Osteoblast (primary cell): ENCODE measurements around the gene ADAMTS9. TPM values are rescaled to one million over a fixed set of nuclear protein-coding genes. Genes with fewer than 3 reads are reported as not detected.

Experiments used
- DNase-seq: peaks from one replicate; pipeline ENCODE4 v3.0.0; 2011; ENCODE audit warnings: low spot score, mixed read lengths; ENCODE audit not compliant: insufficient read length; ENCODE audit errors: missing footprints
- H2AFZ ChIP-seq: 2 replicates; pipeline ENCODE4 v1.6.0; 2011; ENCODE audit warnings: mild to moderate bottlenecking, low read length
- H3K27ac ChIP-seq: 2 replicates; pipeline ENCODE4 v1.5.1; 2011; ENCODE audit warnings: mild to moderate bottlenecking, low read depth, low read length, moderate library complexity
- H3K27me3 ChIP-seq: 2 replicates; pipeline ENCODE4 v1.6.0; 2012; ENCODE audit warnings: mild to moderate bottlenecking, control low read depth, inconsistent platforms, low read length, moderate library complexity; ENCODE audit not compliant: insufficient read depth
- H3K36me3 ChIP-seq: 2 replicates; pipeline ENCODE4 v1.5.1; 2011; ENCODE audit warnings: mild to moderate bottlenecking, low read length, control low read depth, moderate library complexity; ENCODE audit not compliant: insufficient read depth
- H3K4me1 ChIP-seq: 2 replicates; pipeline ENCODE4 v1.5.1; 2011; ENCODE audit warnings: mild to moderate bottlenecking, low read length, control low read depth, moderate library complexity; ENCODE audit not compliant: insufficient read depth
- H3K4me2 ChIP-seq: 2 replicates; pipeline ENCODE4 v1.6.0; 2011; ENCODE audit warnings: mild to moderate bottlenecking, low read length; ENCODE audit not compliant: insufficient read depth
- H3K4me3 ChIP-seq: fragments of 200-600 bp; sonication (generic); 3 replicates; pipeline ENCODE4 v1.5.1; 2012; ENCODE audit warnings: mild to moderate bottlenecking, low read length, inconsistent platforms; ENCODE audit not compliant: insufficient read depth
- H3K79me2 ChIP-seq: 2 replicates; pipeline ENCODE4 v1.6.0; 2012; ENCODE audit warnings: mild to moderate bottlenecking, low read length, control low read depth, inconsistent platforms; ENCODE audit not compliant: insufficient read depth
- H3K9me3 ChIP-seq: 2 replicates; pipeline ENCODE4 v1.5.1; 2011; ENCODE audit warnings: low read depth, low read length, control low read depth
- H4K20me1 ChIP-seq: 2 replicates; pipeline ENCODE4 v1.6.0; 2012; ENCODE audit warnings: mild to moderate bottlenecking, low read length, control low read depth; ENCODE audit not compliant: insufficient read depth
- CTCF ChIP-seq: IDR thresholded peaks from 2 replicates; pipeline ENCODE4 v1.5.1; 2011; ENCODE audit warnings: mild to moderate bottlenecking, low read depth, low read length, moderate library complexity; ENCODE audit errors: extremely low read depth
- total RNA-seq: library from RNA; depleted of rRNA; stranded (reverse); fragments of >200 nt; gene quantifications from 2 replicates; pipeline ENCODE4 v1.2.3, GENCODE V29; 2012

The ADAMTS9 gene
- total RNA-seq, 1 donor = 4.0 TPM

- no peak for DNase-seq
- H3K4me2 ChIP-seq = no peak overlapping the region
- H3K4me1 ChIP-seq = no peaks in the 10 kb centered on the region
- H3K9me3 ChIP-seq = no peaks in the 10 kb centered on the region
- H3K36me3 ChIP-seq = no peaks in the 10 kb centered on the region
- no peak overlapping the region for H3K27ac ChIP-seq
- H3K79me2 ChIP-seq = no peaks in the 10 kb centered on the region
- H3K4me3 ChIP-seq = no peak overlapping the region
- no peaks in the 10 kb centered on the region for H3K27me3 ChIP-seq
- TF ChIP-seq CTCF = no peak
- no peaks in the 10 kb centered on the region for H4K20me1 ChIP-seq
- no peak overlapping the region for H2AFZ ChIP-seq
Measured at GRCh38 chr3:64627042-64627441, 60.8 kb downstream of the ADAMTS9 start.

- no peaks in the 10 kb centered on the region for H3K79me2 ChIP-seq
- H3K4me1 ChIP-seq = no peaks in the 10 kb centered on the region
- H3K27ac ChIP-seq = no peak overlapping the region
- H3K4me2 ChIP-seq = no peak overlapping the region
- no peak overlapping the region for H2AFZ ChIP-seq
- H3K36me3 ChIP-seq = no peaks in the 10 kb centered on the region
- no peaks in the 10 kb centered on the region for H3K9me3 ChIP-seq
- no peaks in the 10 kb centered on the region for H4K20me1 ChIP-seq
- no peak for DNase-seq
- no peak overlapping the region for H3K4me3 ChIP-seq
- TF ChIP-seq CTCF = no peak
- H3K27me3 ChIP-seq = no peaks in the 10 kb centered on the region
Measured at GRCh38 chr3:64625381-64625780, 62.4 kb downstream of the ADAMTS9 start.

GRCh38 chr3:64623125-64623524 lies 64.7 kb downstream of the ADAMTS9 start:
- H3K4me3 ChIP-seq = no peak overlapping the region
- no peaks in the 10 kb centered on the region for H3K79me2 ChIP-seq
- no peak overlapping the region for H3K4me2 ChIP-seq
- H3K9me3 ChIP-seq = no peaks in the 10 kb centered on the region
- no peak overlapping the region for H2AFZ ChIP-seq
- no peak overlapping the region for H3K27ac ChIP-seq
- no peaks in the 10 kb centered on the region for H3K27me3 ChIP-seq
- H4K20me1 ChIP-seq = no peaks in the 10 kb centered on the region
- TF ChIP-seq CTCF = no peak
- no peaks in the 10 kb centered on the region for H3K4me1 ChIP-seq
- DNase-seq = no peak
- H3K36me3 ChIP-seq = no peaks in the 10 kb centered on the region

- no peak overlapping the region for H3K4me3 ChIP-seq
- H3K4me2 ChIP-seq = no peak overlapping the region
- H3K27me3 ChIP-seq = no peaks in the 10 kb centered on the region
- H3K27ac ChIP-seq = no peak overlapping the region
- H2AFZ ChIP-seq = no peak overlapping the region
- H3K9me3 ChIP-seq = no peaks in the 10 kb centered on the region
- no peaks in the 10 kb centered on the region for H3K4me1 ChIP-seq
- no peaks in the 10 kb centered on the region for H3K36me3 ChIP-seq
- H4K20me1 ChIP-seq = no peaks in the 10 kb centered on the region
- TF ChIP-seq CTCF = no peak
- H3K79me2 ChIP-seq = no peaks in the 10 kb centered on the region
- DNase-seq = no peak
Measured at GRCh38 chr3:64621726-64622395, 65.9 kb downstream of the ADAMTS9 start.
